Measurements from ENCODE around the gene MBL2. TPM values are rescaled to one million over a fixed set of nuclear protein-coding genes. Genes with fewer than 3 reads are reported as not detected.

MBL2 gene
- total and polyA plus RNA-seq, 3 donors from 2014 or later, result 0.08 to 0.16 (median 0.12) TPM

GRCh38 chr10:52786098-52786497, 13.5 kb upstream of the MBL2 start:
- 88 to 92% methylated on average over 3 to 5 of the region's 5 CpGs for WGBS, 2 donors
- no peaks in the 10 kb centered on the region for H3K27me3 ChIP-seq
- H3K4me1 ChIP-seq, result no peaks in the 10 kb centered on the region
- no peak for DNase-seq
- no peaks in the 10 kb centered on the region for H3K36me3 ChIP-seq (ENCODE audit: low read depth, missing control alignments)
- H3K27ac ChIP-seq, result no peak overlapping the region
- TF ChIP-seq CTCF (IDR thresholded peaks at IDR 0.05) (no peak), POLR2A (IDR thresholded peaks at IDR 0.05) (no peak)
- intact Hi-C loops (cut with DNase I; ENCODE audit: low total_unique reads), result no loop called here
- no peaks in the 10 kb centered on the region for H3K9me3 ChIP-seq
- H3K4me3 ChIP-seq, result no peak overlapping the region

- Histone ChIP-seq H3K9me3 (no peaks in the 10 kb centered on the region), H3K27me3 (no peaks in the 10 kb centered on the region), H3K4me1 (no peaks in the 10 kb centered on the region), H3K4me3 (no peak overlapping the region), H3K27ac (no peak overlapping the region), H3K36me3 (ENCODE audit: low read depth, missing control alignments) (no peaks in the 10 kb centered on the region)
- DNase-seq, result no peak
- intact Hi-C loops (cut with DNase I; ENCODE audit: low total_unique reads), result no loop called here
- TF ChIP-seq POLR2A (IDR thresholded peaks at IDR 0.05) (no peak), CTCF (IDR thresholded peaks at IDR 0.05) (no peak)
- WGBS, 2 donors, result 27 to 58% methylated on average over 3 of the region's 3 CpGs
Measured at GRCh38 chr10:52785418-52785817, 12.8 kb upstream of the MBL2 start.

- intact Hi-C loops (cut with DNase I; ENCODE audit: low total_unique reads), result no loop called here
- no peaks in the 10 kb centered on the region for H3K9me3 ChIP-seq
Measured at GRCh38 chr10:52783726-52784125, 11.1 kb upstream of the MBL2 start.

GRCh38 chr10:52782554-52782953, 10.0 kb upstream of the MBL2 start:
- Histone ChIP-seq H3K9me3 (no peaks in the 10 kb centered on the region), H3K36me3 (ENCODE audit: low read depth, missing control alignments) (no peaks in the 10 kb centered on the region), H3K4me1 (no peaks in the 10 kb centered on the region), H3K27me3 (no peaks in the 10 kb centered on the region), H3K27ac (no peak overlapping the region), H3K4me3 (no peak overlapping the region)
- intact Hi-C loops (cut with DNase I; ENCODE audit: low total_unique reads), result no loop called here
- no peak for TF ChIP-seq CTCF (IDR thresholded peaks at IDR 0.05)
- no peak for TF ChIP-seq POLR2A (IDR thresholded peaks at IDR 0.05)
- no peak for DNase-seq

More at GRCh38 chr10:52783726-52784125, 11.1 kb upstream of the MBL2 start:
- no peak overlapping the region for H3K4me3 ChIP-seq
- no peak for DNase-seq
- WGBS, 2 donors, result 88 to 91% methylated on average over 3 of the region's 3 CpGs
- no peak for TF ChIP-seq CTCF (IDR thresholded peaks at IDR 0.05)
- TF ChIP-seq POLR2A (IDR thresholded peaks at IDR 0.05), result no peak
- H3K36me3 ChIP-seq (ENCODE audit: low read depth, missing control alignments), result no peaks in the 10 kb centered on the region
- H3K4me1 ChIP-seq, result no peaks in the 10 kb centered on the region
- no peak overlapping the region for H3K27ac ChIP-seq
- H3K27me3 ChIP-seq, result no peaks in the 10 kb centered on the region

- Histone ChIP-seq H3K9me3 (no peaks in the 10 kb centered on the region), H3K27me3 (no peaks in the 10 kb centered on the region), H3K4me1 (no peaks in the 10 kb centered on the region), H3K27ac (no peak overlapping the region), H3K4me3 (no peak overlapping the region), H3K36me3 (ENCODE audit: low read depth, missing control alignments) (no peaks in the 10 kb centered on the region)
- TF ChIP-seq POLR2A (IDR thresholded peaks at IDR 0.05), result no peak
- no peak for TF ChIP-seq CTCF (IDR thresholded peaks at IDR 0.05)
- no peak for DNase-seq
- intact Hi-C loops (cut with DNase I; ENCODE audit: low total_unique reads), result no loop called here
- WGBS, 2 donors, result 47 to 52% methylated on average over 6 of the region's 6 CpGs
Measured at GRCh38 chr10:52780391-52781155, 8.0 kb upstream of the MBL2 start.

Measured in testis (tissue), 3 donors.